RCC 7860 (cell line): ENCODE results near the gene SUGP2.

Experiments used
- DNase-seq: peaks from one replicate; pipeline ENCODE4 v3.0.0-alpha.2; 2015; ENCODE audit warnings: low spot score
- FAIRE-seq: peaks from 2 replicates; lab custom pipeline; 2012; peaks lifted over from hg19 to GRCh38; lab: Jason Lieb, UNC

SUGP2 gene

GRCh38 chr19:19033426-19034203, at the start of gene SUGP2, which contains the start of gene ARMC6:
Gene SUGP2, minus strand, starts transcription at chr19:19033517. Its CDS starts 2,446 bp downstream, at chr19:19031071.
Gene ARMC6, plus strand, starts transcription at chr19:19033603. Its CDS starts 607 bp downstream, at chr19:19034210.
- DNase-seq (peak; percentile 75), FAIRE-seq (no peak)

GRCh38 chr19:19081642-19082151, 48.4 kb upstream of the SUGP2 start:
- no peak for DNase-seq
- no peak for FAIRE-seq

- FAIRE-seq (no peak), DNase-seq (no peak)
Measured at GRCh38 chr19:19079571-19079970, 46.3 kb upstream of the SUGP2 start.

DNA sequence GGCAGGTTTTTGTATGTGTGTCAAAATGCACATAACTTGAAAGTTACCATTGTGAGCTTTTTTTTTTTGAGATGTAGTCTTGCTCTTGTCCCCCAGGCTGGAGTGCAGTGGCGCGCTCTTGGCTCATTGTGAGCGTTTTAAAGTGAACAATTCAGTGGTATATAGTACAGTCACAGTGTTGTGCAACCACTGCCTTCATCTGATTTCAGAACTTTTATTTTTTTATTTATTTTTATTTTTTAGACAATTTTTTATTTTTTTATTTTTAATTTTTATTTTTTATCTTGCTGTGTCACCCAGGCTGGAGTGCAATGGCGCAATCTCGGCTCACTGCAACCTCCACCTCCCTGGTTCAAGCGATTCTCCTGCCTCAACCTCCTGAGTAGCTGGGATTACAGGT, 45.5 kb upstream of the SUGP2 start:
- FAIRE-seq, result no peak

GRCh38 chr19:19077103-19077502, 43.8 kb upstream of the SUGP2 start:
- FAIRE-seq (no peak), DNase-seq (no peak)

More for the DNA sequence above, 45.5 kb upstream of the SUGP2 start:
- DNase-seq, result no peak

DNA sequence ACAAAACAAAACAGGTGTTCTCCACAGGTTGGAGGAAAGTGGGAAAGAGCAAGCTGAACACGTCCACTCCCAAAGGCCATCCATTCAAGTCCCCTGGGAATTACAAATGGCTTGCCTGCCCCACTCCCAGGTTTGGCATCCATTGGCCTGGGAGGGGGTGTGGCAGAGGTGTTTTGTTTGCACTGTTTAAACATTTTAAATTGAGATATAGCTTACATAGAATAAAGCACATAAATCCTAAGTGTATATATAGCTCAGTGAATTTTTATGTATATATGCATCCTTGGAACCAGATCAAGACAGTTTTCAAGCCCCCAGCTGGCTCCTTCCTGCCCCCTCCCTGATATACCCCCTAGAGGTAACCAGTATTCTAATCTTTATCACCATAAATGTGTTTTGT, 43.2 kb upstream of the SUGP2 start:
- no peak for DNase-seq
- no peak for FAIRE-seq

GRCh38 chr19:19075126-19075525, 41.8 kb upstream of the SUGP2 start:
- FAIRE-seq (no peak), DNase-seq (no peak)

GRCh38 chr19:19074196-19074882, 41.0 kb upstream of the SUGP2 start:
- DNase-seq, result no peak
- FAIRE-seq, result no peak

- FAIRE-seq, result no peak
- no peak for DNase-seq
Measured at GRCh38 chr19:19071897-19072296, 38.6 kb upstream of the SUGP2 start.

- FAIRE-seq (no peak), DNase-seq (no peak)
Measured at GRCh38 chr19:19068659-19069654, 35.6 kb upstream of the SUGP2 start.

- DNase-seq (no peak), FAIRE-seq (no peak)
Measured at GRCh38 chr19:19067276-19068072, 34.2 kb upstream of the SUGP2 start.

GRCh38 chr19:19064811-19065745, 31.8 kb upstream of the SUGP2 start:
- no peak for DNase-seq
- no peak for FAIRE-seq

GRCh38 chr19:19064098-19064722, 30.9 kb upstream of the SUGP2 start:
- DNase-seq (no peak), FAIRE-seq (no peak)

- peak; percentile 83 for FAIRE-seq
- peak; percentile 95 for DNase-seq
Measured at GRCh38 chr19:19063183-19064097, 30.1 kb upstream of the SUGP2 start, which contains the start of gene SLC25A42. Gene SLC25A42, plus strand, starts transcription at chr19:19063994. Its CDS starts 32,131 bp downstream, at chr19:19096125.

- no peak for FAIRE-seq
- DNase-seq, result peak; percentile 38
Measured at GRCh38 chr19:19062454-19063182, 29.3 kb upstream of the SUGP2 start.

GRCh38 chr19:19061506-19061905, 28.2 kb upstream of the SUGP2 start:
- FAIRE-seq, result no peak
- no peak for DNase-seq
